Muscle of leg (tissue), 11 donors: ENCODE results near the gene SEC14L5. TPM values are rescaled to one million over a fixed set of nuclear protein-coding genes. Genes with fewer than 3 reads are reported as not detected.
"Not testable (repeated sequence)": the region's sequence is repeated elsewhere in the genome, so short reads cannot be mapped to it uniquely, and the experiment has no call there.

ENCODE experiments used
- DNase-seq: peaks from one replicate; pipeline ENCODE4 v3.0.0; 2013
- H3K27ac ChIP-seq: one replicate; pipeline ENCODE4 v1.5.1; 2013; ENCODE audit warnings: mild to moderate bottlenecking, low read length, control low read depth
- H3K27me3 ChIP-seq: one replicate; pipeline ENCODE4 v1.6.1; 2013; ENCODE audit warnings: low read length; ENCODE audit not compliant: control insufficient read depth, insufficient read depth
- H3K36me3 ChIP-seq: one replicate; pipeline ENCODE4 v1.6.1; 2013; ENCODE audit warnings: low read length; ENCODE audit not compliant: control insufficient read depth, insufficient read depth
- H3K4me1 ChIP-seq: one replicate; pipeline ENCODE4 v1.6.1; 2013; ENCODE audit warnings: low read length; ENCODE audit not compliant: control insufficient read depth, insufficient read depth
- H3K4me3 ChIP-seq: one replicate; pipeline ENCODE4 v1.5.1; 2013; ENCODE audit warnings: low read length, control low read depth
- H3K9me3 ChIP-seq: replicated peaks from 2 replicates; pipeline ENCODE4 v1.6.1; 2013; ENCODE audit warnings: low read depth, low read length; ENCODE audit not compliant: control insufficient read depth
- WGBS: methylation state at CpG from one replicate; pipeline ENCODE4 v1.1.5; 2013; ENCODE audit warnings: missing lambda C conversion rate; ENCODE audit not compliant: insufficient coverage; 5-methylcytosine and 5-hydroxymethylcytosine counted together
- polyA plus RNA-seq, 8 donors: library from polyadenylated mRNA; unstranded; fragments of 120-200 nt; gene quantifications; one replicate each; pipeline versions ENCODE4 v1.2.1 to v1.2.3, GENCODE V29; 2013; ENCODE audit warnings: inconsistent platforms in 1 of 8, low replicate concordance in 1 of 8; ENCODE audit not compliant: insufficient read length in 8 of 8, insufficient read depth in 1 of 8
- total RNA-seq: library from RNA; stranded (reverse); fragments of 120-200 nt; gene quantifications from one replicate; pipeline ENCODE4 v1.2.4, GENCODE V29; 2013

SEC14L5 gene
- total and polyA plus RNA-seq, 9 donors, result 0.40 to 1.00 (median 0.84) TPM

DNA sequence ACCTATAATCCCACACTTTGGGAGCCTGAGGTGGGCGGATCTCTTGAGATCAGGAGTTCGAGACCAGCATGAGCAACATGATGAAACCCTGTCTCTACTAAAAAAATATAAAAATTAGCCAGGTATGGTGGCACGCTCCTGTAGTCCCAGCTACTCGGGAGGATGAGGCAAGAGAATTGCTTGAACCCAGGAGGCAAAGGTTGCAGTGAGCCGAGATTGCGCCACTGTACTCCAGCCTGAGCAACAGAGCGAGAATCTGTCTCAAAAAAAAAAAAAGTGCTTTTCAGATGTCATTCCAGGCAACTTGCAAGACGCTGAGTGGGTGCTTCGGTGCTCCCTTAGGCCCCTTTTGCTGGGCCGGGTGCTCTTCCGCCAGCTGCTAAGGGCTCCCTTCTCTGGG is 86.5 kb downstream of the SEC14L5 start:
- H3K4me1 ChIP-seq, result not testable (repeated sequence)

GRCh38 chr16:5045499-5046115 is 87.5 kb downstream of the SEC14L5 start:
- 92% methylated on average over 8 of the region's 10 CpGs for WGBS
- DNase-seq, result no peak
- Histone ChIP-seq H3K36me3 (no peaks in the 10 kb centered on the region), H3K9me3 (no peaks in the 10 kb centered on the region), H3K27me3 (no peaks in the 10 kb centered on the region), H3K27ac (no peak overlapping the region), H3K4me3 (no peak overlapping the region), H3K4me1 (no peaks in the 10 kb centered on the region)

More for the DNA sequence above, 86.5 kb downstream of the SEC14L5 start:
- H3K9me3 ChIP-seq, H3K27ac ChIP-seq, H3K27me3 ChIP-seq, DNase-seq, H3K4me3 ChIP-seq, H3K36me3 ChIP-seq: not testable (repeated sequence)
- WGBS, result 96% methylated on average over 10 of the region's 11 CpGs

GRCh38 chr16:5046914-5047313 is 88.8 kb downstream of the SEC14L5 start:
- H3K4me1 ChIP-seq, result no peaks in the 10 kb centered on the region
- no peaks in the 10 kb centered on the region for H3K9me3 ChIP-seq
- WGBS, result no CpG with 5 or more reads among the region's 2 CpGs
- no peak for DNase-seq
- no peak overlapping the region for H3K4me3 ChIP-seq
- H3K36me3 ChIP-seq, result no peaks in the 10 kb centered on the region
- H3K27me3 ChIP-seq, result no peaks in the 10 kb centered on the region
- no peak overlapping the region for H3K27ac ChIP-seq

GRCh38 chr16:5054876-5055865 is 97.0 kb downstream of the SEC14L5 start:
- Histone ChIP-seq H3K36me3 (no peaks in the 10 kb centered on the region), H3K9me3 (no peaks in the 10 kb centered on the region), H3K4me1 (no peaks in the 10 kb centered on the region), H3K27me3 (no peaks in the 10 kb centered on the region), H3K4me3 (no peak overlapping the region), H3K27ac (no peak overlapping the region)
- 81% methylated on average over 10 of the region's 16 CpGs for WGBS
- DNase-seq, result no peak

GRCh38 chr16:5056352-5056751 is 98.2 kb downstream of the SEC14L5 start:
- Histone ChIP-seq H3K27ac (no peak overlapping the region), H3K4me3 (no peak overlapping the region), H3K36me3 (no peaks in the 10 kb centered on the region), H3K27me3 (no peaks in the 10 kb centered on the region), H3K9me3 (no peaks in the 10 kb centered on the region), H3K4me1 (no peaks in the 10 kb centered on the region)
- DNase-seq, result no peak
- WGBS, result 11% methylated on average over 10 of the region's 11 CpGs

DNA sequence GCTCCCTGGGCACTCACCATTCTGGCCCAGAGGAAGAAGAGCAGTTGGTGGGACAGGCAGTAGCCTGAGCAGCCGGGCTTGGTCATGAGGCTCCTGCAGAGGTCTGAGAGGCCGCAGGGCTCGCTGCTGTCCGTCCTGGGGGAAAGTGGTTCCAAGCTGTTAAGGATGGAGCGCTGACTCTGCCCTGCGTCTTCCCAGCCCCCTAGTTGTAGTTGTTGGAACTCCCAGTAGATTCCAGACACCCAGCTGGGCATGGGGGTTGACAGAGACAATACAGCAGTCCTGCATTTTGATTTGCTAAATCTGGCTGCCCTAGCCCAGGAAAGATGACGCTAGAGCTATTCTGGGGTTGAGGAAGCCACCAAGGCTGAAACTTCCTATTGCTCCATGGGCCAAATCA is 100.3 kb downstream of the SEC14L5 start:
- Histone ChIP-seq H3K27me3 (no peaks in the 10 kb centered on the region), H3K4me1 (no peaks in the 10 kb centered on the region), H3K4me3 (no peak overlapping the region), H3K36me3 (no peaks in the 10 kb centered on the region), H3K27ac (no peak overlapping the region), H3K9me3 (no peaks in the 10 kb centered on the region)
- DNase-seq, result peak; percentile 47
- WGBS, result 19% methylated on average over 2 of the region's 7 CpGs

- Histone ChIP-seq H3K27ac (no peak overlapping the region), H3K4me3 (no peak overlapping the region), H3K4me1 (no peaks in the 10 kb centered on the region), H3K9me3 (no peaks in the 10 kb centered on the region), H3K36me3 (no peaks in the 10 kb centered on the region), H3K27me3 (no peaks in the 10 kb centered on the region)
- no peak for DNase-seq
- 35% methylated on average over 5 of the region's 6 CpGs for WGBS
These were observed 101.4 kb downstream of the SEC14L5 start for GRCh38 chr16:5059386-5060072.

- Histone ChIP-seq H3K9me3 (no peaks in the 10 kb centered on the region), H3K27ac (no peak overlapping the region), H3K27me3 (no peaks in the 10 kb centered on the region)
These were observed 102.0 kb downstream of the SEC14L5 start for GRCh38 chr16:5060073-5060641.

GRCh38 chr16:5062051-5062450 is 103.9 kb downstream of the SEC14L5 start:
- 67% methylated on average over 5 of the region's 11 CpGs for WGBS
- H3K4me3 ChIP-seq, result no peak overlapping the region

More at GRCh38 chr16:5060073-5060641, 102.0 kb downstream of the SEC14L5 start:
- H3K4me3 ChIP-seq, result no peak overlapping the region
- DNase-seq, result no peak
- H3K36me3 ChIP-seq, result no peaks in the 10 kb centered on the region
- WGBS, result 56% methylated on average over 7 of the region's 10 CpGs
- H3K4me1 ChIP-seq, result no peaks in the 10 kb centered on the region

More at GRCh38 chr16:5062051-5062450, 103.9 kb downstream of the SEC14L5 start:
- no peak for DNase-seq
- Histone ChIP-seq H3K27ac (no peak overlapping the region), H3K27me3 (peaks cover 2% of the 10 kb centered on the region), H3K36me3 (no peaks in the 10 kb centered on the region), H3K9me3 (no peaks in the 10 kb centered on the region), H3K4me1 (no peaks in the 10 kb centered on the region)
